Neutrophil (primary cell): ENCODE measurements around the gene TRIM69.
"Not testable (repeated sequence)": the region's sequence is repeated elsewhere in the genome, so short reads cannot be mapped to it uniquely, and the experiment has no call there.

Experiments
- H3K27ac ChIP-seq: fragments of 200-600 bp; sonication (generic); 2 replicates; pipeline ENCODE4 v1.5.1; 2016; ENCODE audit warnings: mild to moderate bottlenecking, moderate library complexity
- H3K27me3 ChIP-seq: fragments of 200-600 bp; sonication (generic); 2 replicates; pipeline ENCODE4 v1.6.0; 2016; ENCODE audit warnings: mild to moderate bottlenecking
- H3K36me3 ChIP-seq: fragments of 200-600 bp; sonication (generic); 2 replicates; pipeline ENCODE4 v1.5.1; 2017
- H3K4me1 ChIP-seq, 2 experiments: fragments of 200-600 bp in 1 of 2; sonication (generic) in 1 of 2; 1 replicate in 1 of 2; 2 replicates in 1 of 2; pipeline versions ENCODE4 v1.5.1 to v1.6.1; 2013 to 2016; ENCODE audit warnings: low read depth in 1 of 2, low read length in 1 of 2, mild to moderate bottlenecking in 1 of 2, moderate library complexity in 1 of 2; ENCODE audit not compliant: control insufficient read depth in 1 of 2, insufficient read depth in 1 of 2
- H3K4me3 ChIP-seq, 2 experiments: fragments of 200-600 bp in 1 of 2; sonication (generic) in 1 of 2; 1 replicate in 1 of 2; 2 replicates in 1 of 2; pipeline ENCODE4 v1.5.1; 2013 to 2016; ENCODE audit warnings: low read depth in 1 of 2, low read length in 1 of 2, mild to moderate bottlenecking in 1 of 2, moderate library complexity in 1 of 2
- H3K9me3 ChIP-seq: fragments of 200-600 bp; sonication (generic); 2 replicates; pipeline ENCODE4 v1.5.1; 2016
- TF ChIP-seq, protein P1 (sequence below): fragments of 200-600 bp; sonication (generic); IDR thresholded peaks from 2 replicates; pipeline ENCODE4 v1.5.1; 2016; ENCODE audit warnings: antibody characterized with exemption

Gene TRIM69, protein sequence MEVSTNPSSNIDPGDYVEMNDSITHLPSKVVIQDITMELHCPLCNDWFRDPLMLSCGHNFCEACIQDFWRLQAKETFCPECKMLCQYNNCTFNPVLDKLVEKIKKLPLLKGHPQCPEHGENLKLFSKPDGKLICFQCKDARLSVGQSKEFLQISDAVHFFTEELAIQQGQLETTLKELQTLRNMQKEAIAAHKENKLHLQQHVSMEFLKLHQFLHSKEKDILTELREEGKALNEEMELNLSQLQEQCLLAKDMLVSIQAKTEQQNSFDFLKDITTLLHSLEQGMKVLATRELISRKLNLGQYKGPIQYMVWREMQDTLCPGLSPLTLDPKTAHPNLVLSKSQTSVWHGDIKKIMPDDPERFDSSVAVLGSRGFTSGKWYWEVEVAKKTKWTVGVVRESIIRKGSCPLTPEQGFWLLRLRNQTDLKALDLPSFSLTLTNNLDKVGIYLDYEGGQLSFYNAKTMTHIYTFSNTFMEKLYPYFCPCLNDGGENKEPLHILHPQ

DNA sequence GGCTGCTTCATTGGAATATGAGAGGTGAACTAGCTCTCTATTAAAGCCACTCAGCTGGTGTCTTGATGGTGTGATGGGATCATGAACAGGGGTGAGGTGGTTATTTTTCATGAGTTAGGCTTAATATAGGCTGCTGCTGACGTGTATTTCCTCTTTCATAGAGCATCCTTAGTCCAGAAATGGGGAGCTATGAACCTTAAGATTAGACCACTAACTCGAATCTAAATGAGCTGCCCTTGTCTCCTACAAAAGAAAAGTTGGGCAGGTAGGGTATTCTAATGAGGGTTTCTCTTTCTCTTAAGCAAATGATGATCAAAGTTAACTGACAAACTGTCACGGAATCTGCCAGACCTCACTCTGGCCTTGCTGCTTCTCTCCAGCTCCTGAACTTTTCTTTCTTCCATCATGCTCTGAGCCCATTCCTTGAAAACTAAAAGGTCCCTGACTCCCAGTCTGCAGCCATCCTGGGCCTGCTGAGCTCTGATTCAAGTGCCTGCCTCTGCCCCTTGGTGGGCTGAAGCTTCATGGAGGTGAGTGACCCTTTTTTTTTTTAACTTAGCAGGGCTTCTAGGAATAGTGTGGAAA is at the start of gene TRIM69:
Gene TRIM69, plus strand, starts transcription at position 348 of the 585 bp plus-strand sequence. Its CDS starts 177 bp downstream, at position 525.
- Histone ChIP-seq H3K27ac (peak within 1 kb of the TSS; percentile 87), H3K4me3 (peak within 1 kb of the TSS in 1 of 2 experiments; percentile 28), H3K36me3 (peaks cover 10% of the 10 kb centered on the region), H3K27me3 (no peaks in the 10 kb centered on the region), H3K9me3 (no peaks in the 10 kb centered on the region), H3K4me1 (peaks cover 16 to 21% of the 10 kb centered on the region in 2 experiments)
- TF ChIP-seq, protein P1, sequence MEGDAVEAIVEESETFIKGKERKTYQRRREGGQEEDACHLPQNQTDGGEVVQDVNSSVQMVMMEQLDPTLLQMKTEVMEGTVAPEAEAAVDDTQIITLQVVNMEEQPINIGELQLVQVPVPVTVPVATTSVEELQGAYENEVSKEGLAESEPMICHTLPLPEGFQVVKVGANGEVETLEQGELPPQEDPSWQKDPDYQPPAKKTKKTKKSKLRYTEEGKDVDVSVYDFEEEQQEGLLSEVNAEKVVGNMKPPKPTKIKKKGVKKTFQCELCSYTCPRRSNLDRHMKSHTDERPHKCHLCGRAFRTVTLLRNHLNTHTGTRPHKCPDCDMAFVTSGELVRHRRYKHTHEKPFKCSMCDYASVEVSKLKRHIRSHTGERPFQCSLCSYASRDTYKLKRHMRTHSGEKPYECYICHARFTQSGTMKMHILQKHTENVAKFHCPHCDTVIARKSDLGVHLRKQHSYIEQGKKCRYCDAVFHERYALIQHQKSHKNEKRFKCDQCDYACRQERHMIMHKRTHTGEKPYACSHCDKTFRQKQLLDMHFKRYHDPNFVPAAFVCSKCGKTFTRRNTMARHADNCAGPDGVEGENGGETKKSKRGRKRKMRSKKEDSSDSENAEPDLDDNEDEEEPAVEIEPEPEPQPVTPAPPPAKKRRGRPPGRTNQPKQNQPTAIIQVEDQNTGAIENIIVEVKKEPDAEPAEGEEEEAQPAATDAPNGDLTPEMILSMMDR: no peak

DNA sequence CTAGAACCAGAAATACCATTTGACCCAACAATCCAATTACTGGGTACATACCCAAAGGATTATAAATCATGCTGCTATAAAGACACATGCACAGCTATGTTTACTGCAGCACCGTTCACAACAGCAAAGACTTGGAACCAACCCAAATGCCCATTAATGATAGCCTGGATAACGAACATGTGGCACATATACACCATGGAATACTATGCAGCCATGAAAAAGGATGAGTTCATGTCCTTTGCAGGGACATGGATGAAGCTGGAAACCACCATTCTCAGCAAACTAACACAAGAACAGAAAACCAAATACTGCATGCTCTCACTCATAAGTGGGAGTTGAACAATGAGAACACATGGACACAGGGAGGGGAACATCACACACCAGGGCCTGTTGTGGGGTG is 47.0 kb upstream of the TRIM69 start:
- H3K36me3 ChIP-seq, H3K27me3 ChIP-seq, H3K27ac ChIP-seq, H3K4me1 ChIP-seq, H3K4me3 ChIP-seq, H3K9me3 ChIP-seq: not testable (repeated sequence)

DNA sequence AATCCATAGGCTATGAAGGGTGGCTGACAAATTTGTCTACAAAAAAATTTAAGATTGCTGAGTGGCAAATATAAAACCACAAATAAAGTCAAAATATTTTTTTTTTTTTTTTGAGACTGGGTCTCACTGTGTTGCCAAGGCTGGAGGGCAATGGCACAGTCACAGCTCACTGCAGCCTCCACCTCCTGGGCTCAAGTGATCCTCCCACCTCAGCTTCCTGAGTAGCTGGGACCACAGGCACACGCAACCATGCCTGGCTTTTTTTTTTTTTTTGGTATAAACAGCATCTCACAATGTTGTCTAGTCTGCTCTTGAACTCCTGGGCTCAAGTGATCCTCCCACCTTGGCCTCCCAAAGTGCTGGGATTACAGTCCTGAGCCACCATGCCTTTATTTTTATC is 46.1 kb upstream of the TRIM69 start:
- H3K27ac ChIP-seq, H3K27me3 ChIP-seq, H3K4me3 ChIP-seq, H3K4me1 ChIP-seq, H3K36me3 ChIP-seq, H3K9me3 ChIP-seq: not testable (repeated sequence)

DNA sequence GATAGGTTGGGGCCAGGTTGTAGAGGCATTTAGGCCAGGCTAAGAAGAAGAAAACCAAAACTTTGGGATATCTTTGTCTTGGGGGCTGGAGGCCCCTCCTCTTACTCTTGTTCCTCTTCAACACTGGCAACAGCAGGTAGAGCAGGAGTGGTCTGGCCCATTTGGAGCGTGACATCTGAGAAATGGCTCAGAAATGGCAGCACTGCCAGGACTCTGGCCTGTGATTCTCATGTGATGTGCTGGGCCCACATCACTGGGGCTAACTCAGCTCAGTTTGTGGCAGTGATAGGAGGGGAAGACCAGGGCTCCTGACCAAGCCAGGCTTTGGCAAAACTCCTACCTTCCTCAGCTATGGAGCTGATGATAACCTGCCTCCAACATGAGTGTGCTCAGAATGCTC is 43.7 kb upstream of the TRIM69 start:
- Histone ChIP-seq H3K27ac (no peak overlapping the region), H3K9me3 (no peaks in the 10 kb centered on the region), H3K4me3 (no peak overlapping the region), H3K27me3 (no peaks in the 10 kb centered on the region), H3K4me1 (no peaks in the 10 kb centered on the region), H3K36me3 (no peaks in the 10 kb centered on the region)
- TF ChIP-seq, protein P1: no peak

DNA sequence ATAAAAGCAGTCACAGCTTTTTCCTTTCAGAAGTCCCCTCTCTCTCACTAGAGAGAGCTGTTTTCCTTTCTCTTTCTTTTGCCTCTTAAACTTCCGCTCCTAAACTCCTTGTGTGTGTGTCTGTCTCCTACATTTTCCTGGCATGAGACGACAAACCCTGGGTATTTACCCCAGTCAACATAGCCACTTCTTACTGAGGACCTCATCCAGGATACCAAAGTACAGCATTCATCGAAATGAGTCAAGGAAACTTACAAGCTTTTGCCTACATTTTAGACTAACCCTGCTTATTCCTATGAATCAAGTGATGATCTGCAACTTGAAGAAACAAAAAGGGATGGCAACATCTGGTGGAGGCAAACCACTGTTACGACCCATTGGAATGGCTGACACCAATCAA is 41.9 kb upstream of the TRIM69 start:
- Histone ChIP-seq H3K27me3 (no peaks in the 10 kb centered on the region), H3K4me3 (no peak overlapping the region), H3K36me3 (no peaks in the 10 kb centered on the region), H3K9me3 (no peaks in the 10 kb centered on the region), H3K27ac (no peak overlapping the region), H3K4me1 (no peaks in the 10 kb centered on the region)
- TF ChIP-seq, protein P1: no peak

DNA sequence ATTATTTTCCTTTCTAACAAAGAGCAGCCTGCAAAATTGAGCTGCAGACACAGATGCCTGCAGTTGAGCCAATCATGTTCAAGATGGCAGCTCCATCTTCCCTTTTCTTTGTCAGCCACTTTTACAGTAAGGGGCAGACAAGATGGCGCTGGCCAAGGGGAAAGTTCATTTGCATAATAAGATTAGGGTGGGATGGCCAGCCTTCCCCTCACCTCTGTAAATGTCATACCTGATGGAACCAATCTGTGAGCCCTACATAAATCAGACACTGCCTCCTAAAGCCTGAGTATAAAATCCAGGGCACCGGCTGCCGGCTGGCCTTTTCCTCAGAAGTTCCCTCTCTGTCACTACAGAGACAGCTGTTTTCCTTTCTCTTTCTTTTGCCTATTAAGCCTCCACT is 41.0 kb upstream of the TRIM69 start:
- no peak overlapping the region for H3K4me3 ChIP-seq
- H3K36me3 ChIP-seq: no peaks in the 10 kb centered on the region
- no peaks in the 10 kb centered on the region for H3K27me3 ChIP-seq
- no peaks in the 10 kb centered on the region for H3K4me1 ChIP-seq
- TF ChIP-seq, protein P1: no peak
- H3K27ac ChIP-seq: peak overlapping the region; percentile 23
- no peaks in the 10 kb centered on the region for H3K9me3 ChIP-seq
